ENCODE measurements around the gene PCF11.

Gene PCF11

GRCh38 chr11:83156144-83156995 lies 561 bp upstream of the PCF11 start:
- H3K27me3 ChIP-seq (ENCODE audit: control insufficient read depth, insufficient read depth, low read length): no peaks in the 10 kb centered on the region
- peaks cover 17% of the 10 kb centered on the region for H3K4me1 ChIP-seq (ENCODE audit: control insufficient read depth, insufficient read depth, low read length)
- peaks cover 25% of the 10 kb centered on the region for H3K36me3 ChIP-seq (ENCODE audit: insufficient read depth, low read length)
- H3K4me3 ChIP-seq (ENCODE audit: low read length): peak overlapping the region; percentile 76
- H3K9ac ChIP-seq (ENCODE audit: low read depth, low read length): peak overlapping the region; percentile 85
- no peaks in the 10 kb centered on the region for H3K9me3 ChIP-seq (replicated peaks; ENCODE audit: low read length)
- peak overlapping the region; percentile 92 for H3K4me2 ChIP-seq (ENCODE audit: low read length)

GRCh38 chr11:83157594-83158356 lies 844 bp downstream of the PCF11 start:
- H3K4me1 ChIP-seq (ENCODE audit: control insufficient read depth, insufficient read depth, low read length): peaks cover 24% of the 10 kb centered on the region
- H3K9ac ChIP-seq (ENCODE audit: low read depth, low read length): peak overlapping the region; percentile 99
- peaks cover 25% of the 10 kb centered on the region for H3K36me3 ChIP-seq (ENCODE audit: insufficient read depth, low read length)
- H3K4me2 ChIP-seq (ENCODE audit: low read length): peak overlapping the region; percentile 88
- H3K27me3 ChIP-seq (ENCODE audit: control insufficient read depth, insufficient read depth, low read length): no peaks in the 10 kb centered on the region
- no peaks in the 10 kb centered on the region for H3K9me3 ChIP-seq (replicated peaks; ENCODE audit: low read length)
- peak overlapping the region; percentile 86 for H3K4me3 ChIP-seq (ENCODE audit: low read length)

- Histone ChIP-seq H3K4me1 (ENCODE audit: control insufficient read depth, insufficient read depth, low read length) (peaks cover 24% of the 10 kb centered on the region), H3K9ac (ENCODE audit: low read depth, low read length) (peak overlapping the region; percentile 99), H3K4me2 (ENCODE audit: low read length) (peak overlapping the region; percentile 88), H3K36me3 (ENCODE audit: insufficient read depth, low read length) (peaks cover 25% of the 10 kb centered on the region), H3K9me3 (replicated peaks; ENCODE audit: low read length) (no peaks in the 10 kb centered on the region), H3K27me3 (ENCODE audit: control insufficient read depth, insufficient read depth, low read length) (no peaks in the 10 kb centered on the region), H3K4me3 (ENCODE audit: low read length) (peak overlapping the region; percentile 86)
Observed at GRCh38 chr11:83158357-83158786, 1.4 kb downstream of the PCF11 start.

GRCh38 chr11:83158965-83159901 lies 2.3 kb downstream of the PCF11 start:
- H3K27me3 ChIP-seq (ENCODE audit: control insufficient read depth, insufficient read depth, low read length): no peaks in the 10 kb centered on the region
- H3K4me3 ChIP-seq (ENCODE audit: low read length): peak overlapping the region; percentile 86
- H3K36me3 ChIP-seq (ENCODE audit: insufficient read depth, low read length): peaks cover 33% of the 10 kb centered on the region
- H3K9ac ChIP-seq (ENCODE audit: low read depth, low read length): peak overlapping the region; percentile 99
- peak overlapping the region; percentile 88 for H3K4me2 ChIP-seq (ENCODE audit: low read length)
- peaks cover 24% of the 10 kb centered on the region for H3K4me1 ChIP-seq (ENCODE audit: control insufficient read depth, insufficient read depth, low read length)
- no peaks in the 10 kb centered on the region for H3K9me3 ChIP-seq (replicated peaks; ENCODE audit: low read length)

- no peaks in the 10 kb centered on the region for H3K9me3 ChIP-seq (replicated peaks; ENCODE audit: low read length)
- peak overlapping the region; percentile 86 for H3K4me3 ChIP-seq (ENCODE audit: low read length)
- H3K4me1 ChIP-seq (ENCODE audit: control insufficient read depth, insufficient read depth, low read length): peaks cover 24% of the 10 kb centered on the region
- peak overlapping the region; percentile 88 for H3K4me2 ChIP-seq (ENCODE audit: low read length)
- peak overlapping the region; percentile 99 for H3K9ac ChIP-seq (ENCODE audit: low read depth, low read length)
- peaks cover 42% of the 10 kb centered on the region for H3K36me3 ChIP-seq (ENCODE audit: insufficient read depth, low read length)
- H3K27me3 ChIP-seq (ENCODE audit: control insufficient read depth, insufficient read depth, low read length): no peaks in the 10 kb centered on the region
Observed at GRCh38 chr11:83159902-83160865, 3.3 kb downstream of the PCF11 start.

- Histone ChIP-seq H3K4me2 (ENCODE audit: low read length) (peak overlapping the region; percentile 88), H3K4me1 (ENCODE audit: control insufficient read depth, insufficient read depth, low read length) (peaks cover 24% of the 10 kb centered on the region), H3K4me3 (ENCODE audit: low read length) (no peak overlapping the region), H3K36me3 (ENCODE audit: insufficient read depth, low read length) (peaks cover 57% of the 10 kb centered on the region), H3K9ac (ENCODE audit: low read depth, low read length) (peak overlapping the region; percentile 99), H3K27me3 (ENCODE audit: control insufficient read depth, insufficient read depth, low read length) (no peaks in the 10 kb centered on the region), H3K9me3 (replicated peaks; ENCODE audit: low read length) (no peaks in the 10 kb centered on the region)
Observed at GRCh38 chr11:83161610-83162199, 4.8 kb downstream of the PCF11 start.

GRCh38 chr11:83162377-83162776 lies 5.4 kb downstream of the PCF11 start:
- peak overlapping the region; percentile 88 for H3K4me2 ChIP-seq (ENCODE audit: low read length)
- H3K4me1 ChIP-seq (ENCODE audit: control insufficient read depth, insufficient read depth, low read length): peaks cover 24% of the 10 kb centered on the region
- no peaks in the 10 kb centered on the region for H3K27me3 ChIP-seq (ENCODE audit: control insufficient read depth, insufficient read depth, low read length)
- no peaks in the 10 kb centered on the region for H3K9me3 ChIP-seq (replicated peaks; ENCODE audit: low read length)
- peaks cover 62% of the 10 kb centered on the region for H3K36me3 ChIP-seq (ENCODE audit: insufficient read depth, low read length)
- H3K9ac ChIP-seq (ENCODE audit: low read depth, low read length): no peak overlapping the region
- no peak overlapping the region for H3K4me3 ChIP-seq (ENCODE audit: low read length)

- Histone ChIP-seq H3K4me3 (ENCODE audit: low read length) (no peak overlapping the region), H3K9ac (ENCODE audit: low read depth, low read length) (no peak overlapping the region), H3K4me1 (ENCODE audit: control insufficient read depth, insufficient read depth, low read length) (peaks cover 29% of the 10 kb centered on the region), H3K9me3 (replicated peaks; ENCODE audit: low read length) (no peaks in the 10 kb centered on the region), H3K36me3 (ENCODE audit: insufficient read depth, low read length) (peaks cover 76% of the 10 kb centered on the region), H3K27me3 (ENCODE audit: control insufficient read depth, insufficient read depth, low read length) (no peaks in the 10 kb centered on the region), H3K4me2 (ENCODE audit: low read length) (no peak overlapping the region)
Observed at GRCh38 chr11:83166193-83166866, 9.4 kb downstream of the PCF11 start.

- Histone ChIP-seq H3K9me3 (replicated peaks; ENCODE audit: low read length) (no peaks in the 10 kb centered on the region), H3K4me1 (ENCODE audit: control insufficient read depth, insufficient read depth, low read length) (peaks cover 23% of the 10 kb centered on the region), H3K4me2 (ENCODE audit: low read length) (no peak overlapping the region), H3K4me3 (ENCODE audit: low read length) (no peak overlapping the region), H3K36me3 (ENCODE audit: insufficient read depth, low read length) (peaks cover 87% of the 10 kb centered on the region), H3K27me3 (ENCODE audit: control insufficient read depth, insufficient read depth, low read length) (no peaks in the 10 kb centered on the region), H3K9ac (ENCODE audit: low read depth, low read length) (no peak overlapping the region)
Observed at GRCh38 chr11:83168756-83169155, 11.8 kb downstream of the PCF11 start.
